ENCODE measurements around the gene TBX20. TPM values are rescaled to one million over a fixed set of nuclear protein-coding genes. Genes with fewer than 3 reads are reported as not detected.

The TBX20 gene
- total RNA-seq (2014; rRNA removed; shearing (Covaris generic)) = not detected in 2 replicates

- no peak for DNase-seq (ENCODE audit: low spot score)
Observed at GRCh38 chr7:35253710-35254495, at the start of gene TBX20. Gene TBX20, minus strand, starts transcription at chr7:35254100. Its CDS starts 480 bp downstream, at chr7:35253620.

GRCh38 chr7:35289376-35289775 lies 35.5 kb upstream of the TBX20 start:
- DNase-seq (ENCODE audit: low spot score) = no peak

- DNase-seq (ENCODE audit: low spot score) = no peak
Observed at GRCh38 chr7:35286986-35287385, 33.1 kb upstream of the TBX20 start.

- DNase-seq (ENCODE audit: low spot score) = no peak
Observed at GRCh38 chr7:35286422-35286821, 32.5 kb upstream of the TBX20 start.

- no peak for DNase-seq (ENCODE audit: low spot score)
Observed at GRCh38 chr7:35285799-35286198, 31.9 kb upstream of the TBX20 start.

GRCh38 chr7:35280902-35281301 lies 27.0 kb upstream of the TBX20 start:
- no peak for DNase-seq (ENCODE audit: low spot score)

GRCh38 chr7:35277359-35277758 lies 23.5 kb upstream of the TBX20 start:
- DNase-seq (ENCODE audit: low spot score) = no peak

- no peak for DNase-seq (ENCODE audit: low spot score)
Observed at GRCh38 chr7:35272246-35272645, 18.3 kb upstream of the TBX20 start.

GRCh38 chr7:35268953-35269352 lies 15.1 kb upstream of the TBX20 start:
- DNase-seq (ENCODE audit: low spot score) = no peak

GRCh38 chr7:35267411-35267810 lies 13.5 kb upstream of the TBX20 start:
- no peak for DNase-seq (ENCODE audit: low spot score)

GRCh38 chr7:35263396-35263795 lies 9.5 kb upstream of the TBX20 start:
- DNase-seq (ENCODE audit: low spot score) = no peak

GRCh38 chr7:35261476-35262285 lies 7.8 kb upstream of the TBX20 start:
- DNase-seq (ENCODE audit: low spot score) = no peak

GRCh38 chr7:35261041-35261440 lies 7.1 kb upstream of the TBX20 start:
- DNase-seq (ENCODE audit: low spot score) = no peak

GRCh38 chr7:35260246-35260645 lies 6.3 kb upstream of the TBX20 start:
- no peak for DNase-seq (ENCODE audit: low spot score)

GRCh38 chr7:35259523-35259908 lies 5.6 kb upstream of the TBX20 start:
- DNase-seq (ENCODE audit: low spot score) = no peak

GRCh38 chr7:35258868-35259522 lies 5.1 kb upstream of the TBX20 start:
- DNase-seq (ENCODE audit: low spot score) = no peak

- no peak for DNase-seq (ENCODE audit: low spot score)
Observed at GRCh38 chr7:35258125-35258867, 4.4 kb upstream of the TBX20 start.

GRCh38 chr7:35257251-35258124 lies 3.6 kb upstream of the TBX20 start:
- DNase-seq (ENCODE audit: low spot score) = no peak

GRCh38 chr7:35256256-35257175 lies 2.6 kb upstream of the TBX20 start:
- DNase-seq (ENCODE audit: low spot score) = no peak

All from HT-29 (cell line).